ENCODE results near the gene RHOT2.

The RHOT2 gene

DNA sequence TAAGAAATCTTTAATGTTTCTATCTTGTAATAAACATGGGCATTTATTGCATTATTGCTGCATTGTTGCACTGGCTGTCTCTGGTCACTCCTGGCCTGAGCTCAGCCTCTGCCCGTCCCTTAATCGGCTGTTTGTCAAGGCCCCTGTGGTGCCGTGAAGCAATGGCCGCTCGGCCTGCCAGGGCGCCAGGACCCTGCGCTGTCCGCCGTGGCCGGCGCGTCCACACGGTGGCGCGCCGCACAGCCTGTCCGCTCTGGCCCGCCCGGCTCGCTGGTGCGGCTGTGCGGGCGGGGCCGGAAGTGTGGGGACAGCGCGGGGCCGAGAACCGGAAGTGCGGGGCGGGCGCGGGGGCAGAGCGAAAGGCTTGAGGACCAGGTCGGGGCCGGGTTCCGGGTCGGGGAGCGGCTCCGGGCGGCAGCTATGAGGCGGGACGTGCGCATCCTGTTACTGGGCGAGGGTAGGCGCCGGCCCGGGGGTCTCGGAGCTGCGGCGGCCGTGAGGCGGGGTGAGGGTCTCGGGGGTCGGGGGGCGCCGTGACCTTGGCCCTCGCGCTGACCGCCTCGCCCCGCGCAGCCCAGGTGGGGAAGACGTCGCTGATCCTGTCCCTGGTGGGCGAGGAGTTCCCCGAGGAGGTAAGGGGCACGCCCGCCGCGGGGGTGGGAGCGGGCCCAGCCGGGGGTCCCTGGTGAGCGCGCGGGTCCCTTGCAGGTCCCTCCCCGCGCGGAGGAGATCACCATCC is at the start of gene RHOT2:
RHOT2 (plus strand) TSS at position 353 of the 739 bp plus-strand sequence; CDS start at position 421, 68 bp downstream.
- DNase-seq (ENCODE audit: low read depth in 2 of 2) = peak; percentile 87

DNA sequence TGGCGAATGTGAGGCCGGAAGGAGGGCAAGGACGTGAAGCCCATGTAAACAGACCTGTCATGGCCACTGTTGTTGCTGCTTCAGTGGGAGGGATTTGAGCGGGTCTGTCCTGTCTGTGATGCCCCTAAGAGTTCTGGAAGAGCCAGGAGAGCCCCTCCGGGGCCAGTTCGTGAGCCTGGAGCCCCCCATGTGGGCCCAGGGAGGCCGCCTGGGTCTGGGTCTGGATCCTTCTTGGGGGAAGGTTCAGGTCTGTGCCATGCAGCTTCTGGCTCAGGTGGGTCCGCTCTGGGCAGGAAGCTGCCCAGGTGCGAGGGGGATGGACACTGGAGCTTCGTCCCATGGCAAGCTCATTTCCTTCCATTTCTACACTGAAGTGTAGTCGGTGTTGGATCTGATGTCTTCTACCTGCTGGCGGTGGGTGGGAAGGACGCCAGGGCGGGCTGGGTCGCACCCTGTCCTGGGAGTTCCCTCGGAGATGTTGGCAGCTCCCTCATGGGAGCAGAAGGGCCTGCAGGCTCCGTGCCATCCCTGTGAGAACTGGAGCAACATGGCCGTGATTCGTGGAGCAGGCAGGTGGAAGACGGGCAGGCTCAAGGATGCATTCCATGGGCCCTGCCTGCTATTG is 48.3 kb upstream of the RHOT2 start:
- no peak for DNase-seq (ENCODE audit: low read depth in 2 of 2)

DNA sequence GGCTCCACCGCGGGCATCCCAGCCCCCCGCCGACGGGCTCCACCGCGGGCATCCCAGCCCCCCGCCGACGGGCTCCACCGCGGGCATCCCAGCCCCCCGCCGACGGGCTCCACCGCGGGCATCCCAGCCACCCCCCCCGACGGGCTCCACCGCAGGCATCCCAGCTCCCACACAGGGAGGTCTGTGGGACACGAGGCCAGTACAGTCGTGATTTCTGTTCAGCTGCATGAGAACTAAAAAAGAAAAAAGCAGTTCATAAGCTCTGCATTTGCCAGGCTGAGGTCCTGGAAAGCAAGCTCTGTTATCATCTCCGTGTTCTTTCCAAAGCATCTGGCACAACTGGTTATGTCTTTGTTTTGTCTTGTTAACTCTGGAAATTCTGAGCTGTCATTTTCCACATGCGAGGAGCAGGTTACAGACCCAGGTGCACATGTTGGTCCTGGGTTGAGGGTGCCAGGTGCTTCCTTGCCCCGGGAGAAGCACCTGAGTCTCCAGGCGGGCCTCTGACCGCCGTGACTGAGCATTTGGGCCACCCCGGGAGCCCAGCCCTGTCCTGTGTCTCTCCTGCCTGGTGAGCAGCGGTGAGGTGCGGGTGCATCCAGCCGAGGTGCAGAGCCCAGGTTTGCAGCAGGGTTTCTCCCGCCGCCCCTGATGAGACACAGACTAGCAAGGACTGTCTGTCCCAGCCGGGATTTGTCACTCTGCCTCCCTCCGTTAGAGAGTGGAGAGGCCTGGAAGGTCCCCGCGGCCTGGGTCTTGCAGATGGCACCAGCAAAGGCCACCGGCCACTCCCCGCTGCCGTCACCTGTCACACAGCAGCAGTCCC is 47.0 kb upstream of the RHOT2 start:
- DNase-seq (ENCODE audit: low read depth in 2 of 2) = no peak

DNA sequence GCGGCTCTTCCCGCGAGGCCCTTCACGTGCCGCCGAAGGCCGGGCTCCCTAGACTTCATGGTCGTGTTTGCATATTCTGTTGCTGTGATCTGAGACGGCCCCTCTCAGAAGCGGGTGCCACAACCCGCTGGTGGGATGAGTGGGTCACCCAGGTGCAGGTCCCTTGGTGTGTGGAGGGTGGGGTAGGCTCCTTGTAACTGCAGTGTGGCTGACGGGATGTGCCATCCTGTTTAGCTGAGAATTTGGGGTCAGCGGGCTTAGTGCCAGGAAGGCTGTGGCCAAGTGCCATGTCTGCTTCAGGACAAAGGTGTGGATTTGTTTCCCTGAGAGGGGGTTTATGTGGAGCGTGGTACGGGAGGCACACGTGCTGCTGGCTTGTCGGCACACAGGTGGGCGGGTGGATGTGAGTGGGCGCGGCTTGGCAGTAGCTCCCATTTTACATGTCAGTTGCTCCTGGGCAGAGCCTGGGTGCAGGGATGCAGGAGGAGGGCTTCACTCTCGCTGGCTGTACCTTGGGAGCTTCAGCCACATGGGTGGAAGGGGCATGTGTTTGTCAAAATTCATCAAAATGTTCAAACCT is 46.3 kb upstream of the RHOT2 start:
- no peak for DNase-seq (ENCODE audit: low read depth in 2 of 2)

DNA sequence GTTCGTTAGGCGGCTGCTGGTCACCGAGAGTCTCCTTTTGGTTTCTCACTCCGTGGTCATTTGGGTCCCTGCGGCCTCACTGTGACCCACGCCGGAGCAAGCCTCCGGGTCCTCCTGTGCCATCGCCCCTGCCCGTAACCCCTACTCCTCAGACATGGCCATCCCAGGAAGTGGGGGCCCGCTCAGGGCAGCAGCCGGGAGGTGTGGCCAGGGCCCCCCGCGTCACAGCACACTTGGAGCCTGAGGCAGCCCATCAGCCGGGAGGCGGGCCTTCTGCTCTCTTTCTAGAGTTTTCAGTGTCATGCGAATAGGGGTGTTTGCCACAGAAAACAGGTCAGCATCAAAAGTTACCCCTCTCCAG is 45.0 kb upstream of the RHOT2 start:
- no peak for DNase-seq (ENCODE audit: low read depth in 2 of 2)

DNA sequence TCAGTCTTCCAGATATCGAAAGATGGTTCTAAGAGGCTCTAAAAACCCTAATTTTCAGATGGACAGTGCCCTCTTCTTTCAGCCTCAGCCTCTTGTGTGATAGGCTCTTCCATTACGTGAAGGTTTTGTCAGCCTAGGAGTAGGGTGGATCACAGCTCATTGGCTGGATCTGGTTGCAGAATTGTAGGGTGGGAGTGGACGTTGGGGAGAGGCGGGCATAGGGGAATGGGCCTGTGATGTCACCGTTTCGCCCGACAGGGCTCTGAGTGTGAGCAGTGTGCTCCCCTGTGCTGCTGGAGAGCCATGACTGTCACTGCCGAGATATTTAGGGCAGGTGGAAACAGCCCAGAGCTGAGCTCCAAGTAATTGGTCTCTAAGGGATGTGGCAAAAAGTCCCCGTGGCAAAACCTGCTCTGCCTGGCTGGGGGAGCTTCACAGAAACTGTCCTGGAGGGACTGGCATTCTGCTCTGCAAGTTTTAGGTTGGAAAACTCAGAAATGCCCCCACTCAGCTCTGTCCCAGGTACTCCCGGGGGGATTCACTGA is 43.3 kb upstream of the RHOT2 start:
- no peak for DNase-seq (ENCODE audit: low read depth in 2 of 2)

DNA sequence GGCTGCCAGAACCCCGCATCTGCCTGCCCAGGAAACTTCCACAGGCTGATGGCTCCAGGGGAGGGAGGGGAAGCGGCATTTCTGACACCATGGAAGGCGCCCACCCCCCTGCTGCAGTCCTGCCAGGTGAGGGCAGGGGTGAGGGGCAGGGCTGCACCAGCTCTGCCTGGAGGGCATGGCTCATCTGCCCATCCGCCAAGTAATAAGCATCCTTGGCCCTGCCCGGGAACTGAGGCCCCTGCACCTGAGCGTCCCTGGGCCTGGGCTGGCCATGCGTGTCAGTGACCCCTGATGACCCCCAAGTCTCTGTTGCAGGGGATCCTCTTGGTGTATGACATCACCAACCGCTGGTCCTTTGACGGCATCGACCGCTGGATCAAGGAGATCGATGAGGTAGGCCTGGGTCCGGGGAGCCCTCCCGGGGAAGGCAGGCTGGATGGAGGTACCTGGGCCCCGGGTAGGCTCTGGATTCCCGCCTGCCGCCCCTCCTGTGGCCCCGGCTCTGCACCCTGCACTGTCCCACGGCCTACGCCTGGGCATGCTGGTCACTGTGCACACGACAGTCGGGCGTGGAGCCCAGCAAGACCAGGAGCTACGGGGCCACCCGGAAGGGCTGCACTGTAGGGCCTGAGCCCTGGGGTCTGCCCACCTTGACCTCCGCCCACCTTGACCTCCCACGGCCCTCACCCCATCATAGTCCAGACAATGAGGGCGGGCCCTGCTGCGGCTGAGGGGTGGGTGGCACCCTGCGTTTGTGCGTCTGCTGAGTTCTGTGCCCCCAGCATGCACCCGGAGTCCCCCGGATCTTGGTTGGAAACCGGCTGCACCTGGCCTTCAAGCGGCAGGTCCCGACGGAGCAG is 42.6 kb upstream of the RHOT2 start:
- no peak for DNase-seq (ENCODE audit: low read depth in 2 of 2)

DNA sequence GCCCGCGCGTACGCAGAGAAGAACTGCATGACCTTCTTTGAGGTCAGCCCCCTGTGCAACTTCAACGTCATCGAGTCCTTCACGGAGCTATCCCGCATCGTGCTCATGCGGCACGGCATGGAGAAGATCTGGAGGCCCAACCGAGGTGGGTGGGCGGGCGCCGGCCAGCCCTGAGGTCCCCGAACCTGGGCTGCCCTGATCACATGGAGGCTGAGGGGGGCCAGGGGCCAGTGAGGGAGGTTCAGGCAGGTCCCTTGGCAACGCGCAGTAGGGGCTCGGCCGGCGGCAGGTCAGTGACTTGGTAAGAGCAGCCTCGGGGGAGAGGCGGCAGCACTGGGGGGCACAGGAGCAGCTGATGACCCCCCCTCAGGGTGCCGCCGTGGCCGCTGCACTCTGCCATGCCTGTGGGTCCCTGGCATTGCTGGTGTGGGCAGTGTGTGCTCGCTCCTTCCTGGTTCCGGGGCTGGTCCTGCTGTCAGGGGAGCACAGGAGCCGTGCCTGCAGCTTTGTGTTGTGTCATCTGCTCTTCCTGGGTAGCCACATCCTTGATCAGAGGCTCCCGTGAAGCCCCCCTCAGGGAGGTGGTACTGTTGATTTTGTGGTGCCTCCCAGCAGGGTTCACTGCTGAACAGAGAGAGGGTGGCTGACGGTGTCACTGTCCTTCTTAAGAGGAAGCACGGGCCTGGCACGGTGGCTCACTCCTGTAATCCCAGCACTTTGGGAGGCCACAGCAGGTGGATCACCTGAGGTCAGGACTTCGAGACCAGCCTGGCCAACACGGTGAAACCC is 41.8 kb upstream of the RHOT2 start:
- DNase-seq (ENCODE audit: low read depth in 2 of 2) = no peak

DNA sequence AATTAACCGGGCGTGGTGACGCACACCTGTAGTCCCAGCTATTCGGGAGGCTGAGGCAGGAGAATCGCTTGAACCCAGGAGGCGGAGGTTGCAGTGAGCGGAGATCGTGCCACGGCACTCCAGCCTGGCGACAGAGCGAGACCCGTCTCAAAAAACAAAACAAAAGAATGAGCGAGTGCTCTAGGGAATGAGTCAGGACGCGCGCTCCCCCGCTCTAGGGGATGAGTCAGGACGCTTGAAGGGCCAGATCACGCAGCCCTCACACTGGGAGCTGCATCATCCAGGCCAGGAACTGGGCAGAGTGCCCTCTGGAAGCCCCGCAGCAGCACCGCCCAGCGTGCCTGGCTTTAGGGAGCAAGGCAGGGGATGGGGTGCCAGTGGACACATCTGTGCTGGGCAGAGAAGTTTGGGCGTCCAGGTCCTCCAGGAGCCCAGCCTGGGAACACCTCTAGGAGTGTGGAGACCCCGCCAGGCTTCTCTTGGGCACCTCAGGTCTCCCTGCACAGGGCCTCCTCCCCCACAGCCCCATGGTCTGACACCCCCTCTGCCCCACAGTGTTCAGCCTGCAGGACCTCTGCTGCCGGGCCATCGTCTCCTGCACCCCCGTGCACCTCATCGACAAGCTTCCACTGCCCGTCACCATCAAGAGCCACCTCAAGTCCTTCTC is 41.0 kb upstream of the RHOT2 start:
- DNase-seq (ENCODE audit: low read depth in 2 of 2) = no peak

DNA sequence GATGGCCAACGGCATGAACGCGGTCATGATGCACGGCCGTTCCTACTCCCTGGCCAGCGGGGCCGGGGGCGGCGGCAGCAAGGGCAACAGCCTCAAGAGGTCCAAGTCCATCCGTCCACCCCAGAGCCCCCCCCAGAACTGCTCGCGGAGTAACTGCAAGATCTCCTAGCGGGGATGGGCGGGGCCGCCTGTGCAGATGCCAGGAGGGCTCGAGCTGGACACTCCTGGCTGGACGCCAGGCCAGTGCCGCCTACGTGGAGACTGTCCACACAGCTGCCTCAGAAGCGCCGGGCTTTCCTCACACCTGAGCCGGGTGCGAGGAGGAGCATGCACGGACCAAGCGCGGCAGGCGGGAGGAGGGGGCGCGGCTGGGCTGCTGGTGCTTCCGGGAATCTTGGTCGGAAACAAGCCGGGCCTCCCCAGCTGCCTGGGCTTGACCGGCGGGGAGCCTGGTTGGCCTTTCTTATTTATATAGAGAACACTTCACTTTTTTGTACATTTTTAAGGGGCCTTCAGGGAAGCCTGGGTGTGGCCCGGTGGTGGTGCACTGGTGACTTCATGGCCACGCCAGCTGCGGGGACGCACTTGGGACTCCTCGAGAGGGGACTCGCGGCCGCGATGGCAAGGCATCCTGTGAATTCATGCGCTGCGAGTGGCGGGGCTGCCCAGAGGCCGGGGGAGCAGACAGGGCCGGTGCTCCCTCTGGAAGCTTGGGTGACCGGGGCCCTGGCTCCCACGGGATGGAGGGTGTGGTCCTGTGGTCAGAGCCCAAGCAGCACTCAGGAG is 40.3 kb upstream of the RHOT2 start:
- DNase-seq (ENCODE audit: low read depth in 2 of 2) = no peak

DNA sequence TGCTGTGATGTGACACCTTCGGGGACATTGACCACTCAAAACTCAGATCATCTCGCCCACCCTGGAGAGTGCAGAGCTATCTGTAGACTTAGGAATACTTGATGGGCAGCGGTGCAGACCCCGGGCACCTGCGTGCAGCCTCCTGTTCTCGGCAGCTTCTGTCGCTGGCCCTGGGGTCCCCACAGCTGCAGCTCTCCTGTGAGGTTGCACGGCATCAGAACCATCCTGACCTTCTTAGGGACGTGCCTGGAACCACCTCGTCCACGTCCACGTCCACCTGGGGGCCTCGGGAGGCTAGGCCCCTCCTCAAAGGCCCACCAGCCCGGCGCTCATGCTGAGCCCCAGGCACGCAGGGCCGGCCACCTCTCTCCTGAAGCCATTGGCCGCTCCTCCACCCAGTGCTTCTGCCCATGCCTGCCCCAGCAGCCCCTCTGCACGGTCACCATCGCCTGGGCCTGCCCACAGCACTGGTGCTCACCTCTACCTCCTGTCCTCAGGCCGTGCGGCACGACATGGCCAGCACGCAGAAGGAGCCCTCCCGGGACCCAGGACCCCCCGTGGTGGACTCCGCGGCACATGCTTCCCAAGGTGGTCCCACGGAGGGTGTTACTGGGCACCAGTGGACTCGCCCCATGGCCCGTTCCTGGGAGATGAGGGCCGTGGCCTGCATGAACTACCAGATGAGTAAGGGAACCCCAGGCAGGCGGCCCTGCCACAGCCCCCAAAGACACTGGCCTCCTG is 39.4 kb upstream of the RHOT2 start:
- no peak for DNase-seq (ENCODE audit: low read depth in 2 of 2)

DNA sequence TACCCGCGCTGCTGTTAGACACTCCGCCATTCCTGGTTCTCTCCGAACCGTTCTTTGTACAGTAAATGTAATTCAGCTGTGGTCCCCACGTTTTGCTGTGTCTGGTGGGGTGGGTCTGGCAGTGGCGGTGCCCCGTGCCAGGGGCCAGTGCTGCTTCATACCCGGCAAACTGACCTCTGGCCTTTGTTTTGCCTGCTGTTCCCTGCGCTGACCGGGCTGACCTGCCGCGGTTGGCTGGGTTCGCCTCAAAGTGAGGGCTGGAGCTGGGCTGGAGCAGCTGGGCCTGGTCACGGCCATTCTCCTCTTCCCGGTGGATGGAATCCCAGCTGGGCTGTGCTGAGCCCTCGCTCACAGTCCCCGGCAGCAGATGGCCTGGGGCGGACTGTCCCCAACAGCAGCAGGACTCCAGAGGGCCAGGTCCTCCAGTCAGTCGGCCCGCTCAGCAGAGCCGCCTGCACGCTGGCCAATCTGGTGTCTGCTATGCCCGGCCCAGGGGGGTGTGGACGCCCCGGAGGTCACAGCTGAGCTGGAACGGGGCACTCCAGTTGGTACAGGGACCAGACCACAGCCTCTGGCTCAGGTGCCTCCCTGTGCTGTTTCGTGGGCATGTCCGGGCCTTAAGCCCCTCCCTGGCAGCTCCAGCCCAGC is 38.6 kb upstream of the RHOT2 start:
- no peak for DNase-seq (ENCODE audit: low read depth in 2 of 2)

DNA sequence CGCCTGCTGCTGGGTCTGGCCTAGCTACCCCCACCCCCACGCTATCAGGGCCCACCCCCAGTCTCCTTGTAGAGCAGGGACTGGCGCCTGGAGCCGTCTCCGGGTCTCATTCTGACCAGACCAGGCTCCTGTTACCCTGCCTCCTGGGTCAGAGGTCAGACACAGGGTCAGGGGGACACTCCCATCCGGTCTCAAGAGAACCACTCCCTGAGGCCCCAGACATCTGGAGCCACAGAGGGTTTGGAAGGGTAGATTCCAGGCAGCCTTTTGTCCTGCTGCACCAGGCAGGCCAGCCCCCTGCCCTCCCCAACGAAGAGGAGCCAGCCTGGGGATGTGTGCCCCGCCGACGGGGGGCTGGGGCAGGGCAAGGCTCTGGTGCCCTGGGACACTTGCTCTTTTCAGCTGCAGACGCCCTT is 38.1 kb upstream of the RHOT2 start:
- no peak for DNase-seq (ENCODE audit: low read depth in 2 of 2)

DNA sequence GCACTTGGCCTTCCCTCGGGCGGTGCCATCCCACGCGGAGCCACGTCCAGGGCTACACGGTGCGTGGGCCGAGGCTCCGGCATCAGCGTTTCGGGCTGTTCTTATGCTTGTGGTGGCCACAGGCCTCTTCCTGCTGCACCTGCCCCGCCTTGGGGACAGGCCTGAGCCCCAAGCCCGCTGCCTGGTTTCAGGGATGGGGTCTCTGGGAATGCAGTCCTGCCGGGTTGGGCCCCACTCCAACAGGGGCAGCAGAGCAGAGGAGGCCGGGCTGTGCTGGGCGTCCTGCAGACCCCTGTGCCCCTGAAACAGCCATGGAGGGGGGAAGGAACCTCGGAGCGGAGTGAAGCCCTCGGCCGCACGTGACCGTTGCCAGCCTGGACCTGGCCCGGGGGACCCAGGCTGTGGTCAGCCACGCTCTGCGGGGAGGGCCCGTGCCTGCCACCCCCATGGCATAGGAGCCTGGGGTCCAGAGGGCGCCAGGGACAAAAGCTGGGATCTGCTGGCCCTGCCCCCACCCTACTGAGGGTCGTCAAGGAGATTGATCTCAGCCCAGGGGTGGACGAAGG is 37.6 kb upstream of the RHOT2 start:
- DNase-seq (ENCODE audit: low read depth in 2 of 2) = no peak

DNA sequence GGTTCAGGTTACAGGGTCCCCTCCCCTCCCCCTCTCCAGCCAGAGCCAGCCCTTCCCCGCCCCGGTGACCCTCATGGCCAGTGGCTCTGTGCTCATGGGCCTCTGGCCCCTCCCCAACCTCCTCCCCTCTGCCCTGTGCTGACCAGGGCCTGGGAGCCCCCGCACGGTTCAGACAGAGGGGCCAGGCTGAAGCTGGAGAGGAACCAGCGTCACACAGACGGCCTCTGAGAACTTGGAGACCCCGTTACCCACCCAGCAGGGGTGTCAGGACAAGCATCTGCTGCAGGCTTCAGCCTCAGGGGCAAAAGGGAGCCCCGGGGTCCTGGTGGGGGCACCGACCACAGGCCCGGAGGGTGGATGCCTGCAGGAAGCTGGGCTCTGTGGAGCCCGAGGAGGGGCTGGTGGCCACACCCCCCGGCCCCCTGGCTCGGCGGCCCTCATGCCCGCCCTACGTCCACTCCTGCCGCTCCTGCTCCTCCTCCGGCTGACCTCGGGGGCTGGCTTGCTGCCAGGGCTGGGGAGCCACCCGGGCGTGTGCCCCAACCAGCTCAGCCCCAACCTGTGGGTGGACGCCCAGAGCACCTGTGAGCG is 37.0 kb upstream of the RHOT2 start, which contains the start of gene WFIKKN1:
WFIKKN1 (plus strand) TSS at position 171 of the 591 bp plus-strand sequence; CDS start at position 440, 269 bp downstream.
- no peak for DNase-seq (ENCODE audit: low read depth in 2 of 2)

DNA sequence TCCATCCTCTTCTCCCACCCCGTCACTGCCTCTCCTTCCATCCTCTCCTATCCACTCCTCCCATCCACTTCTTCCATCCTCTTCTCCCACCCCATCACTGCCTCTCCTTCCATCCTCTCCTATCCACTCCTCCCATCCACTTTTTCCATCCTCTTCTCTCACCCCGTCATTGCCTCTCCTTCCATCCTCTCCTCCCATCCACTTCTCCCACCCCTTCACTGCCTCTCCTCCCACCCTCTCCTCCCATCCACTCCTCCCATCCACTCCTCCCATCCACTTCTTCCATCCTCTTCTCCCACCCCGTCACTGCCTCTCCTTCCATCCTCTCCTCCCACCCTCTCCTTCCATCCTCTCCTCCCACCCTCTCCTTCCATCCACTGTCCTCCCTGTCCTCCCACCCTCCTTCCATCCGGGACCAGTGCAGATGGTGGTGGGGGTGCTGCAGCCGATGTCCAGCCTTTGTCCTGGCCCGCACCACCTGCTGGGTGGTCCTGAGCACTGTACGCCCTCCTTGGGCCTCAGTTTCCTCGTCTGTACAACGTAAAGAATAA is 36.0 kb upstream of the RHOT2 start:
- no peak for DNase-seq (ENCODE audit: low read depth in 2 of 2)

Data from stimulated activated CD8-positive, alpha-beta memory T cell treated with anti-CD3 and anti-CD28 coated beads, Interleukin-2, amount 100 ng/mL, for 1 hour (primary cell).